WTC11 (cell line): ENCODE data around the gene CRAMP1. TPM values are rescaled to one million over a fixed set of nuclear protein-coding genes. Genes with fewer than 3 reads are reported as not detected.

Experiments used
- ATAC-seq: fragments of 200-7000 bp; cut with Tn5 transposase; 2 replicates; pipeline ENCODE4 v1.10.0; 2021; ENCODE audit warnings: mild to moderate bottlenecking, moderate library complexity
- CTCF ChIA-PET: fragments of 300-600 bp; sonication (Branson Sonifier 250); formaldehyde crosslinking; loops from one replicate; lab custom pipeline; 2021; ENCODE audit warnings: antibody characterized with exemption; lab: Charles Lee
- POLR2A ChIA-PET: fragments of 350-600 bp; sonication (Branson Sonifier 250); formaldehyde crosslinking; loops from one replicate; lab custom pipeline; 2021; ENCODE audit warnings: antibody characterized with exemption; lab: Charles Lee
- DNase-seq: peaks from one replicate; pipeline ENCODE4 v3.0.0; 2021; ENCODE audit warnings: low spot score
- H3K27ac Mint-ChIP-seq: 2 replicates; pipeline ENCODE4 v1.8.0; 2021; ENCODE audit warnings: mixed read lengths
- H3K27me3 Mint-ChIP-seq: 2 replicates; pipeline ENCODE4 v1.8.0; 2021; ENCODE audit warnings: low read depth, mild to moderate bottlenecking, moderate library complexity, mixed read lengths
- H3K36me3 Mint-ChIP-seq: 2 replicates; pipeline ENCODE4 v1.8.0; 2021; ENCODE audit warnings: mixed read lengths
- H3K4me1 Mint-ChIP-seq: 2 replicates; pipeline ENCODE4 v1.8.0; 2022; ENCODE audit warnings: mixed read lengths
- H3K4me3 Mint-ChIP-seq: 2 replicates; pipeline ENCODE4 v1.8.0; 2021; ENCODE audit warnings: mild to moderate bottlenecking, moderate library complexity, mixed read lengths
- H3K9me3 Mint-ChIP-seq: 2 replicates; pipeline ENCODE4 v1.8.0; 2021; ENCODE audit warnings: mixed read lengths
- ATF3 ChIP-seq: sonication (generic); formaldehyde crosslinking; conservative IDR thresholded peaks from 2 replicates; pipeline ENCODE4 v1.8.1; 2022; ENCODE audit warnings: mild to moderate bottlenecking, missing genetic modification reagents
- OVOL2 ChIP-seq: fragments of 250-450 bp; sonication (Bioruptor Pico); IDR thresholded peaks from 2 replicates; pipeline ENCODE4 v1.9.0; 2021; ENCODE audit warnings: mild to moderate bottlenecking, borderline replicate concordance
- ZMAT4 ChIP-seq: fragments of 250-450 bp; sonication (Bioruptor Pico); IDR thresholded peaks from 2 replicates; pipeline ENCODE4 v1.9.0; 2021; ENCODE audit warnings: mild to moderate bottlenecking
- ZNF219 ChIP-seq: sonication (generic); formaldehyde crosslinking; IDR thresholded peaks from 2 replicates; pipeline ENCODE4 v1.8.0; 2023; ENCODE audit warnings: missing genetic modification reagents, mild to moderate bottlenecking, borderline replicate concordance
- total RNA-seq: library from RNA; stranded (reverse); gene quantifications from 3 replicates; pipeline ENCODE4 v1.2.3, GENCODE V29; 2021

Gene CRAMP1
- total RNA-seq, 1 experiment from 2014 or later = 27.4 TPM

GRCh38 chr16:1726661-1727502, 114.7 kb downstream of the CRAMP1 start:
- TF ChIP-seq OVOL2 (CRISPR knock-in tag) (no peak), ATF3 (CRISPR knock-in tag) (no peak), ZMAT4 (CRISPR knock-in tag) (no peak), ZNF219 (no peak)
- Mint-ChIP-seq H3K27me3 (no peaks in the 10 kb centered on the region), H3K4me3 (no peak overlapping the region), H3K27ac (peak overlapping the region; percentile 17; the same call in 1 of the 2 replicates), H3K9me3 (no peaks in the 10 kb centered on the region), H3K36me3 (peaks cover 3% of the 10 kb centered on the region; the same call in 1 of the 2 replicates), H3K4me1 (no peaks in the 10 kb centered on the region)
- no peak for DNase-seq
- ChIA-PET POLR2A (no interaction called here), CTCF (interaction anchor here (1.1 kb wide), 1 partner anchor 21 kb away, joined by 4 read pairs; the partner anchor contains the start of gene MAPK8IP3)
- no peak for ATAC-seq

Other genes starting within 250 kb of the CRAMP1 start
- gene UNKL, start 197.7 kb upstream of the CRAMP1 start, total RNA-seq = 42.0 to 53.3 TPM (median 42.3 TPM) in 3 replicates
- 16.2 to 17.0 TPM (median 16.9 TPM) in 3 replicates for gene UQCC4, start 191.6 kb upstream of the CRAMP1 start, total RNA-seq
- gene PERCC1, start 181.3 kb upstream of the CRAMP1 start, total RNA-seq = not detected in 3 replicates
- 0.46 to 1.2 TPM (median 1.1 TPM) in 3 replicates for gene CCDC154, start 167.8 kb upstream of the CRAMP1 start, total RNA-seq
- gene CLCN7, start 137.3 kb upstream of the CRAMP1 start, total RNA-seq = 80.6 to 94.1 TPM (median 90.0 TPM) in 3 replicates
- gene PTX4, start 123.4 kb upstream of the CRAMP1 start, total RNA-seq = 0.16 to 0.26 TPM (median 0.18 TPM) in 3 replicates
- gene TELO2, start 119.0 kb upstream of the CRAMP1 start, total RNA-seq = 67.8 to 86.7 TPM (median 71.6 TPM) in 3 replicates
- gene TMEM204, start 78.7 kb upstream of the CRAMP1 start, total RNA-seq = 0.18 to 0.35 TPM (median 0.30 TPM) in 3 replicates
- gene IFT140, start 288 bp upstream of the CRAMP1 start, total RNA-seq = 27.0 to 31.0 TPM (median 28.9 TPM) in 3 replicates
- 150 to 169 TPM (median 157 TPM) in 3 replicates for gene JPT2, start 65.9 kb downstream of the CRAMP1 start, total RNA-seq
- 59.7 to 72.3 TPM (median 63.2 TPM) in 3 replicates for gene MAPK8IP3, start 93.8 kb downstream of the CRAMP1 start, total RNA-seq
- 86.8 to 106 TPM (median 103 TPM) in 3 replicates for gene NME3, start 159.2 kb downstream of the CRAMP1 start, total RNA-seq
- gene EME2, start 160.4 kb downstream of the CRAMP1 start, total RNA-seq = 23.2 to 30.8 TPM (median 25.7 TPM) in 3 replicates
- 258 to 262 TPM (median 261 TPM) in 3 replicates for gene MRPS34, start 160.8 kb downstream of the CRAMP1 start, total RNA-seq
- gene SPSB3, start 170.2 kb downstream of the CRAMP1 start, total RNA-seq = 27.2 to 32.8 TPM (median 28.4 TPM) in 3 replicates
- gene NUBP2, start 170.6 kb downstream of the CRAMP1 start, total RNA-seq = 76.4 to 89.2 TPM (median 77.6 TPM) in 3 replicates
- gene IGFALS, start 181.3 kb downstream of the CRAMP1 start, total RNA-seq = not detected in 3 replicates
- gene HAGH, start 214.5 kb downstream of the CRAMP1 start, total RNA-seq = 36.0 to 43.1 TPM (median 38.2 TPM) in 3 replicates
- gene FAHD1, start 214.8 kb downstream of the CRAMP1 start, total RNA-seq = 14.3 to 19.5 TPM (median 19.4 TPM) in 3 replicates